NCI-H526 (cell line): Measurements from ENCODE around the gene HSH2D.
A peak's percentile ranks its signal among the peaks of the same experiment; 100 is the strongest.
"Not testable (repeated sequence)": the region's sequence is repeated elsewhere in the genome, so short reads cannot be mapped to it uniquely, and the experiment has no call there.

Experiments used
- DNase-seq, 2 experiments: peaks; one replicate each; lab custom pipeline; 2025; lab: John Stamatoyannopoulos, UW

The HSH2D gene

DNA sequence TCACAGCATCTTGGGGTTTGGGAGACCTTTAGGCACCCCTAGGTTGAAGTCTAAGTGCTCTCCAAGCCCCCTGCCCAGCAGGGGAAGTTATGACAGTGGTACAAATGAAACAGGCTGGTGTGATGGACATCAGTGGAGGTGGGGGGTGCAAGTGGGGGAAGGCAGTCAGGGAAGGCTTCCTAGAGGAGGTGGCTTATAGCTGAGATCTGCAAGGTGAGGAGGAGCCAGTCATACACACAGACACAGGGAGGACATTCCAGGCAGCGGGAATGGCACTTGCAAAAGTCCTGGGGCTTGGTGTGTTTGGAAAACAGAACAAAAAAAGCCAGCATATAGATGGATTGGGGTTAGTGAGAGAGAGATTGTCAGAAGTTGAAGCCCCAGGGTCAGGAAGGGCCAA lies 11.6 kb downstream of the HSH2D start:
- no peak for DNase-seq

DNA sequence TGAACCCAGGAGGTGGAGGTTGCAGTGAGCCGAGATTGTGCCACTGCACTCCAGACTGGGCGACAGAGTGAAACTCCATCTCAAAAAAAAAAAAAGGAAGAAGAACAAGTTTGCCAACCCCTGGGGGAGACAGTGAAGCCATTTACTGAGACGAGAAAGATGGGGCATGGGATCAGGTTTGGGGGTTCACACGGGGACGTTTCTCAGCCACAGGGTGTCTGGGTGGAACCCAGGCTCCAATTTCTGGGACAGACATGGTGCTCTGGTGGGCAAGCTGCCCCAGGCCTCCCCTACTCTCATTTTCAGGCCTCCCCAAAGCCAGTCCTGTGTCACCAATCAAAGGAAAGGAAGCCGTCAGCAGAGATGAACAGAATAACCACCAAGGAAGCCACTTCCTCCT lies 13.4 kb downstream of the HSH2D start:
- DNase-seq: no peak

DNA sequence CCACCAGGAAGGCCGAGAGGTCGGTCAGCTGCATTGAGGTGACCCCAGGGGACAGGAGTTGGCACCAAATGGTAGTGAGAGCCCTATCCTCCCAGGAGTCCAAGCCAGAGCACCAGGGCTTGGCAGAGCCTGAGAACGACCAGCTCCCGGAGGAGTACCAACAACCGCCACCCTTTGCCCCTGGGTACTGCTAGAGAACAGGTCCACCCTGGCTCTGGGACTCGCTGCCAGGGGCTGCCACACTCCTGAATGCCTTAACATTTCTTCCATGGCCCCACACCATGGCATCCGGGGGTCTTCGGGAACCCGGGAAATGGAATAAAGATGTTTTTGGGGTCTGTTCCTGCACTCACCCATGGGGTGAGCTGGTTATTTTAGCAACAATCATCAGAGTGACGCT lies 14.1 kb downstream of the HSH2D start:
- DNase-seq: no peak

DNA sequence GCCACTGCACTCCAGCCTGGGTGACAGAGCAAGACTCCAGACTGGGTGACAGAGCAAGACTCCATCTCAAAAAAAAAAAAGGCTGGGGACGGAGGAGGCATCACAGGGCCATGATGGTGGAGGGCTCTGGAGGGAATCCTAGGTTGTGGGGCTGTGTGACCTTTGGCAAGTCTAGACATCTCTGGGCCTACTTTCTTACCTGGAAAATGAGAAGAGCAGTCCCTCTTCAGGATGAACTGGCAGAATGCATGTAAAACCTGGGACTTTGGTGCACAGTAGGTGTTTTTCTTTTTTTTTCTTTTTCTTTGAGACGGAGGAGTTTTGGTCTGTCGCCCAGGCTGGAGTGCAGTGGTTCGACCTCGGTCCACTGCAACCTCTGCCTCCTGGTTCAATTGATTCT lies 16.2 kb downstream of the HSH2D start:
- DNase-seq: no peak

GRCh38 chr19:16160445-16160942 lies 17.0 kb downstream of the HSH2D start:
- DNase-seq: no peak

DNA sequence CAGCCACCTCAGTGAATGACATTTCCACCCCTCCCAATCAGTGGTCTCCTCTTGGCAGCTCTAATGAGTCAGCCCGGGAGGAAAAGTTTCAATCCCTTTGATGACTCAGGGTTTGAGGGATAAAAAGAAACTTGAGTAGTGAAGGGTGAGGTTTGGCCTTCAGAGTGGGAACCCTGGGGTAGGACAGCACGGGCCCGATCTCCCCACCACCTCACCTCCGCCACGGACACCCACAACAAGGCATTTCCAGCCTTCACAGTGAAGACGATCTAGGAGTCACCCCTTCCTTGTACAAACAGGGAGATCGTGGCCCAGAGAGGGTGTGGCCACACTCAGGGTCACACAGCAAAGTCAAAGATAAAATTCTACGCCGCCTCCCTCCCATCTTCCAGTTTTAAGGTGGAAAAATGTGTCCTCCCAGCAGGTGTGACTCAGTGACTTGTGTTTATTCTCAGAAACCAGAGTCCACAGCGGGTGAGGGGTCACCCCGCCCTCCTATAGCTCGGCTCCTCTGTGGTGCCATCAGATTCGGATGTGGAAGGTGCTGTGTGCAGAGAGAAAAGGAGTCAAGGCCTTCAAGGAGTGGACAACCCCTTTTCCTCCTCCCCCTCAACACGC lies 17.6 kb downstream of the HSH2D start:
- no peak for DNase-seq

DNA sequence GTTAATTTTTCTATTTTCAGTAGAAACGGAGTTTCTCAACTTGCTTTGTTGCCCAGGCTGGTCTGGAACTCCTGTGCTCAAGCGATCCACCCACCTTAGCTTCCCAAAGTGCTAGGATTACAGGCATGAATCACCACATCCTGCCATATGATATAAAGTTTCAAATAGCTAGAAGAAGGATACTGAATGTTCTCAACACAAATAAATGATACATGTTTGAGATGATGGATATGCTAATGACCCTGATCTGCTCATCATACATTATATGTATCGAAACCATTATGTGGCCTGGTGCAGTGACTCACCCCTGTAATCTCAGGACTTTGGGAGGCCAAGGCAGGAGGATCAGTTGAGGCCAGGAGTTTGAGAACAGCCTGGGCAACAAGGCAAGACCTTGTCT lies 18.4 kb downstream of the HSH2D start:
- no peak for DNase-seq

DNA sequence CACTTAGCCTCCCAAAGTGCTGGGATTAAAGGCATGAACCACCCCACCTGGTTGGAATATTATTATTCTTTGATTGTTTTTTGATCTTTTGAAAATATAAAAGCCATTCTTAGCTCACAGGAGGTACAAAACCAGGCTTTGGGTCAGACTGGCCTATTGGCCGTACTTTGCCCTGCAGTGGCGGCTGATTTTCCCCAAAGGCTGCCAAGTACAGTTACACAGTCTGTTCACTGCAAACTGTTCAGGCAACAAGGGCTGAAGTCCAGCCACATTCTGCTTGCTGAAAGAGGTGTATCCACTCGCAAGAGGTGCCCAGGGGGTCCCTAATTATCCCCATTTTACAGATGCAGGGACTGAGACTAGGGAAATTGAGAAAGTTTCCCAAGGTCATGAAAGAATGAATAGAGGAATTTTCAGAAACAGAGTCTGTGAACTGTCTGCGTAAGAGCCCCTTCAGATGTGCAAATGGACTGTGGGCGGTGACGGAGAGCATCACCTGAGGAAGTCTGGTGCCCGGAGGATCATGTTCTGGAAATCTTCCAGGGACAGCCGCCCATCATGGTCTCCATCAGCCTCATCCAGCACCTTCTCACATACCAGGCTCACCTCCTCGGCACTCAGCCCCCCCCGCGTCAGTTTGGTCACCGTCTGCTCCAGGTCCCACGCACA lies 20.9 kb downstream of the HSH2D start:
- DNase-seq: no peak

DNA sequence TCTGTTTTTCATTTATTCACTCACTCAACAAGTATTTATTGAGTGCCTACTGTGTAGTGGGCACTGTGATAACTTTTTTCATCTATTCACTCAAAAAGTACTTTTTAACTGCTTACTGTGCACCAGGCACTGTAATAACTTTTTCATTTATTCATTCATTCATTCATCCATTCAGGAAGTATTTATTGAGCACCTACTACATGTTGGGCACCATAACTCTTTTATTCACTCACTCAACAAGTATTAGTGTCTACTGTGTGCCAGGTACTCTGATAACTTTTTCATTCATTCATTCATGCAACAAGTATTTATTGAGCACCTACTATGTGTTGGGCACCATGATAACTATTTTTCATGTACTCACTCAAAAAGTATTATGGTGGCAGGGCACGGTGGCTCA lies 22.9 kb downstream of the HSH2D start:
- DNase-seq: no peak

GRCh38 chr19:16167055-16167454 lies 23.6 kb downstream of the HSH2D start:
- no peak for DNase-seq

DNA sequence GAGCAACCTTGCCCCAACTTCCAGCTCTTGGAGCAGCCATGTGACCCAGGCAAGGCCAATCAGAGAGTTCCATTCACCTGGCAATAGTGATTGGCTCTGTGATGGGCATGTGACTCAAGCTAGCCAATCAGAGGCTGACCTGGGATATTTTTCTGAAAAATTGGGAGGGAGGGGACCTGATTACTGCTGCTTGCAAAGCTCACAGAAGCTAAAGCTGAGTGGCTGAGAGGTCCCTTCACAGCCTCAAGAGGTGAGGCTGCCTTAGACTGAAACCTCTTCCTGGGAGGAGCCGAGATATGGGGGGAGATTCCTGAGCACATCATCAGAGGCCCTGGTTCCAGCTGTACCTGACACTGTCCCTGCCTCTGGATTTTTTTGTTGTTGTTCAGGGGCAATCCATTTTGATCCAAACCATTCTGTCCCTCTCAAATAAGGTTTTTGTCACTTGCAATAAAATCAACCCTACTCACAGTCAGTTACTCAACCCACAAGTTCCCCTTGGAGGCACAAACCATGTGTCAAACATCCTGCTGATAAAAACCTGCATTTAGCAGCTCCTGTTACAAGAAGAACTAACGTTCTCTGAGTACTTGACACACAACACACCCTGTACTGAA lies 25.1 kb downstream of the HSH2D start:
- no peak for DNase-seq

DNA sequence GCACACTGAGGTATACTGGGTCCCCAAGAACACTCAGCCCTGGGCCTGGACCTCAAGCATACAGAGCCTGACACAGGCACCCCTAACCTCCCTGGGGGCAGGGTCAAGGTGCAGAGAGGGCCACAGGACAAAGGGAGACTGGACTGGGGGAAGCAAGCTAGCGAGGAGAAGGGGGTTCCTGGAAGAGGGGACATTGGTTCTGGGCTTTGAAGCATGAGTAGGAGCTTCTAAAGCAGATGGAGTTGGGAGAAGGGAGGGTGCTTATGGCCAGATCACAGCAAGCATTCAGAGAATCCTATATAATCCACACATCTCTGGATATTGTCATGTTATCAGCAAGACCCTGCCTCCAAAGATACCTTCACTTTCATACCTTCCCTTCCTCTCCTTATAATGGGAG lies 26.6 kb downstream of the HSH2D start:
- no peak for DNase-seq

GRCh38 chr19:16175954-16176353 lies 32.5 kb downstream of the HSH2D start:
- DNase-seq: no peak

- not testable (repeated sequence) for DNase-seq
Measured at GRCh38 chr19:16178866-16179265, 35.4 kb downstream of the HSH2D start.

- DNase-seq: no peak
Measured at GRCh38 chr19:16180611-16181010, 37.1 kb downstream of the HSH2D start.

- no peak for DNase-seq
Measured at GRCh38 chr19:16184665-16185122, 41.2 kb downstream of the HSH2D start.

GRCh38 chr19:16185123-16185767 lies 41.8 kb downstream of the HSH2D start, which contains the start of gene FAM32A:
Gene FAM32A, plus strand, starts transcription at chr19:16185410. Its CDS starts 33 bp downstream, at chr19:16185443.
- DNase-seq: peak; percentile 95 to 96

DNA sequence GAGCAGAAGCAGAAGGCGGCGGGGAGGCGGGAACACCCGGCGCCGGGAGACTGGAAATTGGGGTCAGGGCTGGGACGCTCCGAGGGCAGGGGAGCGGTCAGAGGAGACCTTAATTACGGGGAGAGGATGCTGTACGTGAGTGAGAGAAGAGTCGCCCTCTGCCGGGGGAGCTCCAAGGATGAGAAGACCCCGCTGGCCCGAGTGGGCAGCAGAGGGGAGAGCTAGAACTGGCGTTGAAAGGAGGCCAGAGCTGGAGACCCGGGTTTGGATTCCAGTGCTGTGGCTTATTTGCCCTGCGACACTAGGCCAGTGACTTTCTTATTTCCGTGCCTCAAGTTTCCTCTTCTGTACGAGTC lies 42.3 kb downstream of the HSH2D start:
- peak in 1 of 2 experiments; percentile 13 for DNase-seq

- DNase-seq: no peak
Measured at GRCh38 chr19:16188521-16188920, 45.0 kb downstream of the HSH2D start.

GRCh38 chr19:16190198-16190597 lies 46.7 kb downstream of the HSH2D start:
- no peak for DNase-seq

- DNase-seq: no peak
Measured at GRCh38 chr19:16190736-16191135, 47.3 kb downstream of the HSH2D start.

GRCh38 chr19:16191216-16191908 lies 47.9 kb downstream of the HSH2D start:
- DNase-seq: no peak
